Ureter (tissue), 1 donor: ENCODE results near the gene PRR13. TPM values are rescaled to one million over a fixed set of nuclear protein-coding genes. Genes with fewer than 3 reads are reported as not detected.
"Not testable (repeated sequence)": the region's sequence is repeated elsewhere in the genome, so short reads cannot be mapped to it uniquely, and the experiment has no call there.

Experiments used
- DNase-seq: peaks from one replicate; pipeline ENCODE4 v3.0.0-alpha.2; 2020; ENCODE audit warnings: low spot score
- total RNA-seq: library from RNA; stranded (reverse); gene quantifications from one replicate; pipeline ENCODE4 v1.2.4, GENCODE V29; 2023
- donor health status: DM: yes; HTN: yes; CAD: no.

Gene PRR13
- total RNA-seq = 210 TPM

GRCh38 chr12:53441040-53441833 lies at the start of gene PRR13:
Gene PRR13 (plus strand): TSS chr12:53441734. CDS start chr12:53442715, 981 bp downstream.
- DNase-seq = peak; percentile 99

GRCh38 chr12:53399896-53400295 lies 41.6 kb upstream of the PRR13 start:
- no peak for DNase-seq

DNA sequence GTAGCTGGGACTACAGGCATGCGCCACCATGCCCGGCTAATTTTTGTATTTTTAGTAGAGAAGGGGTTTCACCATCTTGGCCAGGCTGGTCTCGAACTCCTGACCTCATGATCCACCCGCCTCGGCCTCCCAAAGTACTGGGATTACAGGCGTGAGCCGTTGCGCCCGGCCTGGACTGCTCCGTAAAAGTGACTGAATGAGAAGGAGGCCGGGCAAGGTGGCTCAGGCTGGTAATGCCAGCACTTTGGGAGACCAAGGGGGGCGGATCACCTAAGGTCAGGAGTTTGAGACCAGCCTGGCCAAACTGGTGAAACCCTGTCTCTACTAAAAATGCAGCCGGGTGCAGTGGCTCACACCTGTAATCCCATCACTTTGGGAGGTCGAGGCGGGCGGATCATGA lies 39.2 kb upstream of the PRR13 start:
- DNase-seq = not testable (repeated sequence)

DNA sequence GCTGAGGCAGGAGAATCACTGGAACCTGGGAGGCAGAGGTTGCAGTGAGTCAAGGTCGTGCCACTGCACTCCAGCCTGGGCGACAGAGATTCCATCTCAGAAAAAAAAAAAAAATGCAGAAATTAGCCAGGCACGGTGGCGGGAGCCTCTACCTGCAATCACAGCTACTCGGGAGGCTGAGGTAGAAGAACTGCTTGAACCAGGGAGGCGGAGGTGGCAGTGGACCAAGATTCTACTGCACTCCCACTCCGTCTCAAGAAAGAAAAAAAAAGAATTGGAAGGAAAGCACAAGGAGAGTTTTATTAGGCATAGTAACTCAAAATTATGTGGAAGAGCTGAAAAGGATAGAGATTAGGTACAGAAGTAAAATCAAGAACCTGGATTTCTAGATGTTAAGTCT lies 38.7 kb upstream of the PRR13 start:
- no peak for DNase-seq

GRCh38 chr12:53410951-53411350 lies 30.6 kb upstream of the PRR13 start:
- no peak for DNase-seq

DNA sequence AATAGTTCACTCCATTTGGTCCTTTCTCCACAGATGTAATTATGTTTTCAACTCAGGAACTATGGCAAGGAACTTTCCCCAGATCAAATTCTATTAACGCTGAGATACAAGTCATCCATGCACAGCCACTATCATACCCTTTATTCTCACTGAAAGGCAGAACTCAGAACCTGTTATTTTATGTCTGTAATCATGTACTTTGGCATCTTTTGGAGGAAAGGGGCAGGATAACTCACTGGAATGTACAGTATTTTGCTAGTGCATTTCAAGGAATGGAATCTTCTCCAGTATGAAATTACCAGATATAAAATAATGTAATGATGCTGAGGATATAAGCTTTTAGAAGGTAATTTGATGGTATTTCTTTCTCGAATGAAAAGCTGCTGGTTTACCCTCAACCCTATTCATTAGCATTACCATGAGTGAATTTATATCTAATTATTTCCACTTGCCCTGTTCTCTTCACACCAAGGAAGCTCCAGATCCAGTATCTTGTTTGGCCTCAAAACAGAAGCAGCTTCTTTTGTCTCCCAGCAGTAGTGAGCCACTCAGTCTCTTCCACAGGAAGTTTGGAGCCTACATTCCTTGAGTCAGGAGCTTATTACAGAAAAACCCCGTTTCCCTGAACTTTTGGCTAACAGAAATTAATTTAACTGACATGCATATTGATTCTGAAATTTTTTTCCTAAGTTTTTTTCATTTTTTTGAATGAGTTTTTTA lies 27.9 kb upstream of the PRR13 start:
- DNase-seq = no peak

DNA sequence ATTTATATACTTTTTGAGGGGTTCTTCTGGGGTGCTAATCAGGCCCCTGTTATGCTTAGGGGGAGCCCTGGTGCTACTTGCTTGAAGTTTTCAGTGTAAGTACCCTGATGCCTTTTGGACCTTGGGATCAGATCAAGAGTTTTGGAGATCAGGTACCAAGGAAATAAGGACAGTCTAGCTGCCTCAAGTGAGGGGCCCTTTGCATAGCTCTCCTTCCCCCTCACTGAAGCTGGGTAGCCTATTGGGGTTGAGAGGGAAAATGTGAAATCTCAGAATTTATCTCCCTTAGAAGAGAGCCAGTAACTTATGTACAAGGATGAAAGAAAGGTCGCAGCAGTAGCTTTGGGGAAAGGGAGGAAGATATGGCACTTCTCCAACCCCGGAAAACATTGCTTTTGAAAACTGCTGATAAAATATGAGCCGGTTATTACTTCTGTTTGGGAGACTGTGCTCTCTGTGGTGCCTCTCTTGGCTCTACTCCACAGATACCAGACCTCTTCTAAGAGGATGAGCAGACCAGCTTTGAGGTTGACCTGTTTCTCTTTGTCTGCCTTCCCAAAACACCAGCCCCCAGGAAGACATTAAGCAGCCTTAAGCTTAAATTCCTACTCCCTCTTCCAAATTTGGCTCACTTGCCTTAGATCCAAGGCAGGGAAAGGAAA lies 26.6 kb upstream of the PRR13 start:
- DNase-seq = no peak

DNA sequence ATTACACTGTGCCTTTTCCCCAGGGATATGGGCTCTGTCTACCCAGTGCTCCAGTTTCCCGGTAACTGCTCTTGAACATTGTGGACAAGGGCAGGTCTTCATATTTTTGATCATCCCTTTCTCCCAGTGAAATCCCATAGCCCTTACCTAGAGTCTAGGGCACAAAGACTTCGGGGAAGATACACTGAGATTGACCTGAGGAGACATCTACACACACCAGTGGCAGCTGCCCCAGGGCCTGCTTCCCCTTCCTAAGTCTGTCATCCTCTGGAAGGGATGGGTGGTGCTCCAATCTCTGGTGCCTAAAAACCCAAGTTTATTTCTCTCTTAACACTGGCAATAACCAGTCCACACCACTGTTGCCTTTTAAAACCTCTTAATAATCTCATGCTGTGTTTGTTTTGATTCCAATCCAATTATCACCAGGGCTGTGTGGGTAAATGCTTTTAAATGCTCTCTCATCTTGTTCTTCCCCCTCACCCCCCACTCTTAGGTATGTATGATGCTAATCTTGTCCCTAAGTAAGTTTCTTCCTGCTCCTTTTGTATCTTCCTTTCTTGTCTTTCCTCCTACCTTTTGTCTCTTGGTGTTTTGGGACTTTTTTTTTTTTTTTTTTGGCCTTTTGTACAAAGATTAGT lies 25.7 kb upstream of the PRR13 start:
- DNase-seq = not testable (repeated sequence)

- DNase-seq = not testable (repeated sequence)
Measured at GRCh38 chr12:53417291-53417816, 24.2 kb upstream of the PRR13 start.

DNA sequence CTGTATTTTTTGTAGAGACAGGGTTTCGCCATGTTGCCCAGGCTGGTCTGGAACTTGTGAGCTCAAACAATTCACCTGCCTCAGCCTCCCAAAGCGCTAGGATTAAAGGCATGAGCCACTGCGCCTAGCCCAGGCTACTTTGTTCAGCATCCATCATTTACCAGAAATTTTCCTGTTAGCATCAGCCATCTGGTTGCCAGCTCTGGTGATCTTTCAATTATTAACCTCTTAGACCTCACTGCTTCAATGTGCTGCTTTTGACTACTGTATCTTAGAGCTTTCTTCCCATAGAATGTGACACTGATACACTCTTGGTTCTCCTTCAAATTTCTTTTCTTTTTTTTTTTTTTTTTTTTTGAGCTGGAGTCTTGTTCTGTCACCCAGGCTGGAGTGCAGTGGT lies 23.3 kb upstream of the PRR13 start:
- no peak for DNase-seq

DNA sequence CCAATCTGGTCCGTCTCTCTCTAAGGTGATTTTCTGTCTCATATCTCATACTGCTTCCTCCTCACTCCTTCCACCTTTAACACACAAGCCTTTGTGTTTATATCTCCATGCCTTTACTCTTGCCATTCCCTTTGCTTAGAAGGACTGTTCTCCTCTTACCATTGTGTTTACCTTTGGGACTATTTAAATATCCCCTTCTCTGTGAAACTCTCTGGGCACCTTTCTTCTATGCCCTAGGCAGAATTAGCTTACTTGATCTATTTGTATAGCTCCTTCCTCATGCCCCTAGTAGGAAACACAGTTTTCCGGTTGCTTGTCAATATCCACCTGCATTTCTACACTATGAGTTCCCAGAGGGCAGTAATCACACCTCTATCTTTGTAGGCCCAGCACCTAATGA lies 21.8 kb upstream of the PRR13 start:
- DNase-seq = no peak

GRCh38 chr12:53422247-53422646 lies 19.3 kb upstream of the PRR13 start:
- not testable (repeated sequence) for DNase-seq

DNA sequence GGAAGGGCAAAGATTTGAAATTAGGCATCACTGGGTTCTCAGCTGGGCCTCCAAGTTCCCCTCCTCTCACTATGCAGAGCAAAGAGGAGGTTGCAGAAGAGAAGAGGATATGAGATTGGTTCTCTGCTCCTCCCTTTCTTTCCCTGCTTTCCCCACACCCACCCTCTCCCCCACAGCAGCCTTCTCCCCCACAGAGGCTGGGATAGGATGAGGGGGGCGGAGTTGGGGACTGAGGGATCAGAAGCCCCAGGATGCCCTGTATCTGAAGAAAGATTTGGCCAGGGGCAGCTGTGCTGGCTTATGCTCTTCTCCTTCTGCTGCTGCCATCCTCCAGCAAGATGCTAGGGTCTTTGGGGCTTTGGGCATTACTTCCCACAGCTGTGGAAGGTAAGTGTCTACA lies 17.9 kb upstream of the PRR13 start, which contains the start of gene AMHR2:
Gene AMHR2, plus strand, starts transcription at position 259 of the 400 bp plus-strand sequence. Its CDS starts 80 bp downstream, at position 339.
- no peak for DNase-seq

DNA sequence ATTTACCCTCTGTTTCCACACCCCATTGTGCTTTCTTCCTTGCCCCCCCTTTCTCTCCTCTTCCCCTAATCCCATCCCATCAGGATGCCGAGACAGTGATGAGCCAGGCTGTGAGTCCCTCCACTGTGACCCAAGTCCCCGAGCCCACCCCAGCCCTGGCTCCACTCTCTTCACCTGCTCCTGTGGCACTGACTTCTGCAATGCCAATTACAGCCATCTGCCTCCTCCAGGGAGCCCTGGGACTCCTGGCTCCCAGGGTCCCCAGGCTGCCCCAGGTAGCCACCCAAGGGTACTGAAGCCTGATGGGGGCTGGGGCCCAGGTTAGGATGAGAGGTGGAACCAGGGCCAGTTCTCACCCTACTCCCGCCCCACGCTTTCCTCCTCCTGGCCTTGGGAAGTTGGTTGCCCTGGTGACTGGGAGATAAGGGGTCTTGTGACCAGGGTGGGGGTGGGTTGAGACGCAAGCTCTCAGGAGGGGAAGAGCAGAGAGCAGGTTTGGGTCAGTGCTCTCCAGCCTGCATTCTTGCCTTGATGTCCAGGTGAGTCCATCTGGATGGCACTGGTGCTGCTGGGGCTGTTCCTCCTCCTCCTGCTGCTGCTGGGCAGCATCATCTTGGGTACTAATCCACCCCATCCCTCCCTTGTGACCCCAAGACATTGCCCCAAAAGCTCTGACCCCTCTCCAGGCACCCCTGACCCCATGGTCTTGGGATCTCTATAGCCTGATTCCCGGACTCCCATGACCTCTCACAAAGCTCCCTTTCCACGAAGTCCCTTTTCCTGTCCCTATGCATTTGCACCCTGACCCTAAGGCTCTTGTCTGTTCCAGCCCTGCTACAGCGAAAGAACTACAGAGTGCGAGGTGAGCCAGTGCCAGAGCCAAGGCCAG lies 16.7 kb upstream of the PRR13 start:
- no peak for DNase-seq

- no peak for DNase-seq
Measured at GRCh38 chr12:53425515-53426150, 15.9 kb upstream of the PRR13 start.

GRCh38 chr12:53427905-53428594 lies 13.5 kb upstream of the PRR13 start:
- DNase-seq = no peak

- DNase-seq = no peak
Measured at GRCh38 chr12:53428741-53429140, 12.8 kb upstream of the PRR13 start.

- no peak for DNase-seq
Measured at GRCh38 chr12:53430116-53430515, 11.4 kb upstream of the PRR13 start.

DNA sequence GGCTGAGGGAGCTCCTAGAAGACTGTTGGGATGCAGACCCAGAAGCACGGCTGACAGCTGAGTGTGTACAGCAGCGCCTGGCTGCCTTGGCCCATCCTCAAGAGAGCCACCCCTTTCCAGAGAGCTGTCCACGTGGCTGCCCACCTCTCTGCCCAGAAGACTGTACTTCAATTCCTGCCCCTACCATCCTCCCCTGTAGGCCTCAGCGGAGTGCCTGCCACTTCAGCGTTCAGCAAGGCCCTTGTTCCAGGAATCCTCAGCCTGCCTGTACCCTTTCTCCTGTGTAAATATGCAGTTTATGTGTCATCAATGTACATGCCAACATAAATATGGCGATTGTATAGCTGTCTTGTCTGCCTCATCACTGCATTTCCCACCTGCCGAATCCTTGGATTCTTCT lies 10.3 kb upstream of the PRR13 start:
- DNase-seq = no peak

- not testable (repeated sequence) for DNase-seq
Measured at GRCh38 chr12:53435326-53435725, 6.2 kb upstream of the PRR13 start.
